Inferior parietal cortex (tissue), 1 donor: ENCODE data around the gene IL3.

Source experiments
- DNase-seq: peaks from one replicate; pipeline ENCODE4 v3.0.0-alpha.2; 2016; ENCODE audit errors: extremely low spot score

Gene IL3

DNA sequence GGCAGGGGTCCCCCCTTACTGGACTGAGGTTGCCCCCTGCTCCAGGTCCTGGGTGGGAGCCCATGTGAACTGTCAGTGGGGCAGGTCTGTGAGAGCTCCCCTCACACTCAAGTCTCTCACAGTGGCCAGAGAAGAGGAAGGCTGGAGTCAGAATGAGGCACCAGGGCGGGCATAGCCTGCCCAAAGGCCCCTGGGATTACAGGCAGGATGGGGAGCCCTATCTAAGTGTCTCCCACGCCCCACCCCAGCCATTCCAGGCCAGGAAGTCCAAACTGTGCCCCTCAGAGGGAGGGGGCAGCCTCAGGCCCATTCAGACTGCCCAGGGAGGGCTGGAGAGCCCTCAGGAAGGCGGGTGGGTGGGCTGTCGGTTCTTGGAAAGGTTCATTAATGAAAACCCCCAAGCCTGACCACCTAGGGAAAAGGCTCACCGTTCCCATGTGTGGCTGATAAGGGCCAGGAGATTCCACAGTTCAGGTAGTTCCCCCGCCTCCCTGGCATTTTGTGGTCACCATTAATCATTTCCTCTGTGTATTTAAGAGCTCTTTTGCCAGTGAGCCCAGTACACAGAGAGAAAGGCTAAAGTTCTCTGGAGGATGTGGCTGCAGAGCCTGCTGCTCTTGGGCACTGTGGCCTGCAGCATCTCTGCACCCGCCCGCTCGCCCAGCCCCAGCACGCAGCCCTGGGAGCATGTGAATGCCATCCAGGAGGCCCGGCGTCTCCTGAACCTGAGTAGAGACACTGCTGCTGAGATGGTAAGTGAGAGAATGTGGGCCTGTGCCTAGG, 13.0 kb downstream of the IL3 start, which contains the start of gene CSF2:
CSF2 (plus strand) TSS at position 559 of the 783 bp plus-strand sequence; CDS start at position 594, 35 bp downstream.
- no peak for DNase-seq

DNA sequence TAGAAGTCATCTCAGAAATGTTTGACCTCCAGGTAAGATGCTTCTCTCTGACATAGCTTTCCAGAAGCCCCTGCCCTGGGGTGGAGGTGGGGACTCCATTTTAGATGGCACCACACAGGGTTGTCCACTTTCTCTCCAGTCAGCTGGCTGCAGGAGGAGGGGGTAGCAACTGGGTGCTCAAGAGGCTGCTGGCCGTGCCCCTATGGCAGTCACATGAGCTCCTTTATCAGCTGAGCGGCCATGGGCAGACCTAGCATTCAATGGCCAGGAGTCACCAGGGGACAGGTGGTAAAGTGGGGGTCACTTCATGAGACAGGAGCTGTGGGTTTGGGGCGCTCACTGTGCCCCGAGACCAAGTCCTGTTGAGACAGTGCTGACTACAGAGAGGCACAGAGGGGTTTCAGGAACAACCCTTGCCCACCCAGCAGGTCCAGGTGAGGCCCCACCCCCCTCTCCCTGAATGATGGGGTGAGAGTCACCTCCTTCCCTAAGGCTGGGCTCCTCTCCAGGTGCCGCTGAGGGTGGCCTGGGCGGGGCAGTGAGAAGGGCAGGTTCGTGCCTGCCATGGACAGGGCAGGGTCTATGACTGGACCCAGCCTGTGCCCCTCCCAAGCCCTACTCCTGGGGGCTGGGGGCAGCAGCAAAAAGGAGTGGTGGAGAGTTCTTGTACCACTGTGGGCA, 13.8 kb downstream of the IL3 start:
- DNase-seq, result no peak

DNA sequence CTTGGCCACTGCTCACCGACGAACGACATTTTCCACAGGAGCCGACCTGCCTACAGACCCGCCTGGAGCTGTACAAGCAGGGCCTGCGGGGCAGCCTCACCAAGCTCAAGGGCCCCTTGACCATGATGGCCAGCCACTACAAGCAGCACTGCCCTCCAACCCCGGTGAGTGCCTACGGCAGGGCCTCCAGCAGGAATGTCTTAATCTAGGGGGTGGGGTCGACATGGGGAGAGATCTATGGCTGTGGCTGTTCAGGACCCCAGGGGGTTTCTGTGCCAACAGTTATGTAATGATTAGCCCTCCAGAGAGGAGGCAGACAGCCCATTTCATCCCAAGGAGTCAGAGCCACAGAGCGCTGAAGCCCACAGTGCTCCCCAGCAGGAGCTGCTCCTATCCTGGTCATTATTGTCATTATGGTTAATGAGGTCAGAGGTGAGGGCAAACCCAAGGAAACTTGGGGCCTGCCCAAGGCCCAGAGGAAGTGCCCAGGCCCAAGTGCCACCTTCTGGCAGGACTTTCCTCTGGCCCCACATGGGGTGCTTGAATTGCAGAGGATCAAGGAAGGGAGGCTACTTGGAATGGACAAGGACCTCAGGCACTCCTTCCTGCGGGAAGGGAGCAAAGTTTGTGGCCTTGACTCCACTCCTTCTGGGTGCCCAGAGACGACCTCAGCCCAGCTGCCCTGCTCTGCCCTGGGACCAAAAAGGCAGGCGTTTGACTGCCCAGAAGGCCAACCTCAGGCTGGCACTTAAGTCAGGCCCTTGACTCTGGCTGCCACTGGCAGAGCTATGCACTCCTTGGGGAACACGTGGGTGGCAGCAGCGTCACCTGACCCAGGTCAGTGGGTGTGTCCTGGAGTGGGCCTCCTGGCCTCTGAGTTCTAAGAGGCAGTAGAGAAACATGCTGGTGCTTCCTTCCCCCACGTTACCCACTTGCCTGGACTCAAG, 14.6 kb downstream of the IL3 start:
- DNase-seq, result no peak

DNA sequence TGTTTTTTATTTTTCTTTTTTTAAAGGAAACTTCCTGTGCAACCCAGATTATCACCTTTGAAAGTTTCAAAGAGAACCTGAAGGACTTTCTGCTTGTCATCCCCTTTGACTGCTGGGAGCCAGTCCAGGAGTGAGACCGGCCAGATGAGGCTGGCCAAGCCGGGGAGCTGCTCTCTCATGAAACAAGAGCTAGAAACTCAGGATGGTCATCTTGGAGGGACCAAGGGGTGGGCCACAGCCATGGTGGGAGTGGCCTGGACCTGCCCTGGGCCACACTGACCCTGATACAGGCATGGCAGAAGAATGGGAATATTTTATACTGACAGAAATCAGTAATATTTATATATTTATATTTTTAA, 15.2 kb downstream of the IL3 start:
- no peak for DNase-seq

DNA sequence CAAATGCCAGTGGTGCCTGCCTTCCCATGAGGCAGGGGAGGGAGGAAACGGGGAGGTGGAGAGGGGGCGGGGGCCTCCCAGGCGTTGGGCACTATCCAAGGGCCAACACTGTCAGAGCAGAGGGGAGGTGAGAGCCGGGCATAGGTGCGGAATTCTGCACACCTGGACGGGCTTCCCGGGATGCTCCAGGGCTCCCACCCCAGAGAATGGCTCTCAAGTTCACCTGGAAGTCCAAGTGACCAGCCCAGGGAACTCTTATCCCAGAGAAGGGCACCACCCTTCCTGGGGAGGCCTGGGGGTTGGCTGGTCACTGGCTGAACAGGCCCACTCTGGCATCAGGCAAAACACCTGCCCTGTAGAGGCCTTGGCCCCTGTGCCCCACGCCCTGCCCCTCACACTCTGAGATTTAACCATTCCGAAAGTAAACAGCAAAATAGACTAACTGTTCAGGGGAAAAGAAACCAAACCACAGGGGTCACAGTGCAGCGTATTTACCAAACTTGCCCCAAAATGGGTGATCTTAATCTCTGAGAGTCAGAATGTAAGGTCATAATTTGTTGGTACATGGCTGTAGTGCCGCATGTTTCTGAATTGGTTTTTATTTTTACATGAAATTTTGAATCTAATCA, 15.9 kb downstream of the IL3 start:
- DNase-seq, result no peak

DNA sequence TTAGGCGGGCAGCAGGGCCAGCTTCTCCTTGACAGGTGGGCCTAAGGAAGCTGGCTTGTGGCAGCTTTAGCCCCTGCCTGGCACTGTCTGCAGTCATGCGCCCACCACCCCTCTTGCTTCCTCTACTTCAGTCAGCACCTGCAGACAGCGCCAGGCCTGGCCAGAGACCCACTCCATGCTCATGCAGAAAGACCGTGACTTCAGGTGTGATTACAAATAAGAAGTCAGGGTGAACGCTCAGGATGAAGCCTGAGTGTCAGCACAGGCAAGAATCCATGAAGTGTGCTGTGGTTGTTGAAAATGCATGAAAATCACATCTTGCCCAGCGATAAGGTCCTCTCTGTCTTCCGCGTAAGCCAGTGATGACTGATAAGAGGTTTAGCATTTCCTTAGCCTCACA, 16.5 kb downstream of the IL3 start:
- no peak for DNase-seq

DNA sequence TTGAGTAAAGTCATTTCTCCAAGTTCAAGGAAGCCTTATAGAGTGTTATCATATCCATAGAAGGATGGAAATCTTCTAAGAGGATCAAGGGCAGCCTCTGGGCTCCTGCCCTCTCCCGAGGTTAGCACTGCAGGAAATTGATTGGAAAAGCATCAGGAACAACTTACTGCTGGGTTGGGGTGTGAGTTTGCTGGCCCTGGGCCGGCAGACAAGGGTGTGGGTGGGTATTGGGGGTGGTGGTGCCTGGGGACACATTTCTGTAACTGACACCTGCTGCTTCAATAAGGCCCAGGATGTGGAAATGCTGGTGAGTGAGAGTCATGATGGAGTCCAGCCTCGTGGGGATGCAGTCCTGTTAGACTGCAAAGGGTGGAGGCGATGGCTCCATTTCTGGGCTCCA, 18.6 kb downstream of the IL3 start:
- DNase-seq, result no peak

DNA sequence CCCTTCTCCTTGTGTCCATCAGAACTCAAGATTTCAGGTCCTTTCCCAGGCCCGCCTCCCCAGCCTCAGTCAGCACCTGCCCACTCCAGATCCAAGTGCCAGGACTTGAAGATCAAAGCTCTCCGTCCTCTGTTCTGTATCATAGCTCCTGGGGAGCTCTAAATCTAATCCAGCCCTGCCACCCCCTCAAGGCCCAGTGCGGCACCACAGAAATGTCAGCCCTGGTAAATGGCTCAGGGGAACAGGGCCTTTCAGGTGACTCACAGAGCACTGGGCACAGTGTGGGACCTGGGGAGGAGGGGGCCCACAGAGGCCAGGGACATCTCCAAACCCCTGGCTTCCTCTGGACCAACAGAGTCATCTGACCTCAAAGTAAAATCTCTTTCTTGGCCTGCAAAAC, 19.2 kb downstream of the IL3 start:
- no peak for DNase-seq

DNA sequence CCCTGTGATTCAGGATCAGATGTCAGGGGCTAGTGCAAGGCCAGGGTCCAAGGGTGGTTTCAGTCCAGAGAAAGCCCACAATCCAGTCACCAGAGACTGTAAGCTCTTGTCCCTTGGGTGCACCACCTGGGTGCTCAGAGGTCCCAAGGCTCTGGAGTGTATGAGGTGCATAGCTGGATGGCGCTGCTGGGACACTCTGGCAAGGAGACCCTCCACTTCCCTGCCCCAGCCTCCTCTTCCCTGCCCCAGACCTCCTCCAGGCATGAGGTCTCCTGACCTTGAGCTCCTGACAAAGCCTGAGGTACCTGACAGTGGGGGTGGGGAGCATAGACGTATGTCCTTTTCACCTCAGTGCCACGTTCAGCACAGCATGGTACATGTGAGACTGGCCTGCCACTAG, 20.1 kb downstream of the IL3 start:
- DNase-seq, result no peak

DNA sequence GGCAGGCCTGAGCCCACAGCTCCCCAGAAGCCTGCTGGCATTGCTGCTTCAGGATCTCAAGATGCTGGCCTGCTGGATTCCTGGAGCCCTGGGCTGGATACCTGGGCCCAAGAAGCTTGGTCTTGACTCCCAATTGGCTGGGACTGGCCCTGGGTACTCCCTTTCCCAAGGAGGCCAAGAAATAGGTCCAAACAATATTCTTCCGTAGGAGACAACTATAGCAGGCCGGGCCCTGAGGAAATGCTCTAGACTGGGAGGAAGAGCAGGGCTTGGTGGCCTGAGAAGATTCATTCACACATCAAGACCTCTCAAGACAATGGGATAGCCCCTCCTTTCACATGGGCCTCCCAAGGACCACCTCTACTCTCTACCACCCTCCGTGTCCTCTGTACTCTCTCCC, 21.0 kb downstream of the IL3 start:
- no peak for DNase-seq

DNA sequence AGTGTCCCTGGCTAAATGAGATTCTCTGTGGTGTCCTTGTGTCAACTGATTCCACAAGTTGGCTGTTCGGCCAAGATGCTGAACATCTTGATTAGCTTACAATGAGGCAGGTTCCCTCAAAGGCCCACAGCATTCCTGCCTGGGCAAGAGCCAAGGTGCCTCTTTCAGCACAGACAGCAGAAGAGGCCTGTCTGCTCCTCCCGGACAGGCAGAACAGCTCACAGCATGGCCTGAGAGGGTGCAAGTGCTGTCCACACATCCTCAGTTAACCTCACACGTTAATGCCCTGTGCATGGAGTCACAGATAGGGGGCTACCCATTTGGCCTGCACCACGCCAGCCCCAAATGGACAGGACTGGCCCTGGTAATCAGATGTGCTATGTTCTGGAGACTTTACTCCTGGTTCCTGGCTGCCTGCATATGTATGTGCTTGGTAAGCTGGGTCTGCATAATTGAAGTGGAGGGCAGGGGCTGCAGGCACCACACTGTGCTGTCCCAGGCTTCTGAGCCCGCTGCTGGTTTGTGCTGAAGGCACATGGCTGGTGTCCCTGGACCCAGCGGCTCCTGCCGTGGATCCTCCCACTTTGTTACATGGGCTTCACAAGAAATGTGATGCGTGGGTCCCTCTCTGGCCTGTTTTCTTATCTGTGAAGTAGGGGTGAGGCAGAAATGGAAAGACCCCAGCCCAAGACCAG, 22.0 kb downstream of the IL3 start:
- DNase-seq, result no peak

DNA sequence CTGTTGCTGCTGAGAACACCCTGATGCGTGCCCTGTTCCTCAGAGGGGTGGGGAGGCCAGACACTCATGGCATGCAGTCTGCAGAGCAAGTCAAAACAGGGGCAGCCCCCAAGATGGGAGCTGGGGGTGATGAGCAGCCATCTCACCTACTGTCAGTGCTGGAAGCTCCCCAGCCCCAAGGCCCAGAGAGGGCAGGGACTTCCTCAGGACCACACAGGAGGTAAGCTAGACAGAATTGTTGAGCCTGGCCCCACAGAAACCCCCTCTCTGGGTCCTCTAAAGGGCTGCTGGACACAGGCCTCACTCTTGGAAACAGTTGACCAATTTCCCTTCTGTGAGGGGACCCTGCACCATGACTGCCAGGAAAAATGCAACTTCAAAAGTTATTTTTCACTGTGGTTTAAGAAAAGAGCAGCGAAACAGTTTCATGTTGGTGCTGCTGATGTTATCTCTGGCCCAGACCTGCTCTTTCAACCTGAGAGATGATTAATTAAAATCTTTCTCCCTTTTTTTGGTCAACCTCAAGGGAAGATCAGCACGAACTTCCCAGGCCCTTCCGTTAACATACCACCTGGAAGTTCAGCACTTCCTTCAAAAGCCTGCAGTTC, 22.7 kb downstream of the IL3 start:
- no peak for DNase-seq

DNA sequence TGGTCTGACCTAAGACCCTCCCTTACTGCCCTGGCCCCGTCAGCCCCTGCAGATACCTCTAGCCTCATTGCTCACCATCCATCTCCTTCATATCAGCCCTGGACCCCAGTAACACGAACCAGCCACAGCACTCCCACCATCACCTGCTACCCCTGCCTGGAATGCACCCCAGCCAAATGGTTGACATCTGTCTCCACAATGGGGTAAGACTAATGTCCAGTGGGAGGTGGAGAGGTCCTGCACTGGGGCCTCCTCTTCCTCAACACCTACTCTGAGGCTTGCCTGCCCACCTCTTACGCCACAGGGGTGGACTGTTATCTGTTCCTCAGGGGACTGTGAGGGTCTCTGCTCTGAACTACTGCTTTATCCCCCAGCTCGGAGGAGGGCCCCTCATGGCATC, 25.2 kb downstream of the IL3 start:
- no peak for DNase-seq

DNA sequence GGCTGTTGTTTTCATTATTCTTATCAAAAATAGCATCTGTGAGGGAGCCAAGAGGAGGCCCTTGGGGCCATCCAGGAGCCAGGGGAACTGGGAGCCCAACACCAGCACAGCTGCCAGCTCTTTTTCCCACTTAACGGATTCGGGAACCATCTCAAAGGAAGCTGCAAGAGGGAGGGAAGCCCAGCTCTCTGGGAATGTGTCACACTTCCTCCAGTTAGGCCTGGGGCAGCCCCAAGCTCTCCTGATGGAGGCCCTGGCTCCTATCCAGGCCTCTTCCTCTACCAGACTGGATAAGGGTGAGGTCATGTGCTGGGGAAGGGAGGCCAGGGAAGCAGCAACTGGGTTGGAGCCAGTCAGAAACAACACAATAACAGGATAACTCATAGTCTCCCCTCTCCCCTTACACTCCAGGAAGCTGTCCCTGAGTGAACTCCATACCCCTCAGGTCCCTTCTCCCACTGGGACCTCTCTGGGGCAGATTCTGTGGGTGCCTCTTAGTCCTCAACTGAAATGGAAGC, 25.9 kb downstream of the IL3 start:
- no peak for DNase-seq

DNA sequence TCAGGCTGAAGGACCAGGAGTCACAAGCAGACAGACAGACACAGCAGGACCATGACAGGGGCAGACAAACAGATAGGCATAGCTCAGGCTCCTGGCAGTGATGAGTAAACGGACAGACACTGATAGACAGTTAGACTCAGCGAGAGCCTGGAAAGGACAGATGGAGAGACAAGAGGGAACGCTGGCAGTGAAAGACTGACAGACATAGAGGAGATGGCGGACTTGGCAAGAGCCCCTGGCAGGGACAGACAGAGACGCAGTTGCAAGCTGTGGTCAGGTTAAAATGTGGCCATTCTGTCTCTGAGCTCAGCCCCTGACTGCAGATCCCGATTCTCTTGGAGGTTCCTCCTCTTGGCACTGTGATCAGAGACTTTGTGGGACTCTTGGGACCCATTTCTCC, 26.7 kb downstream of the IL3 start:
- DNase-seq, result no peak

DNA sequence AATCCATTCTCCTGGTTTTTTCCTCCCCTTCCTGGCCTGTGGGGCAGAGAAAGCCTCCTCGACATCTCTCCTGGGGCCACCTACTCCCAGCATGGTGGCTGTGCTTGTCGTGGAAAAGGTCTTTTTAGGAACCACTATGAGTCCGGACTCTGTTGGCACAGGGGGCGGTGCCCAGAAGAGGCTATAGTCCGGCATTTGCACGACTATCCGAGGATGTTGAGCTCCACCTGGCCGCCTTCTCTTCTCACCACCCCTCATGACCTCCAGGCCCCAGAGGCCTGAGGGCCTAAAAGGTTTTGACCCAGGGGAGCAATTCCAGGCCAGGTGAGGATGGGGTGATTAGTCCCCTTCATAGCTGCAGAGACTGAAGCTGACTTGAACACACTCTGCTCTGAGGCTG, 27.2 kb downstream of the IL3 start:
- DNase-seq, result no peak

DNA sequence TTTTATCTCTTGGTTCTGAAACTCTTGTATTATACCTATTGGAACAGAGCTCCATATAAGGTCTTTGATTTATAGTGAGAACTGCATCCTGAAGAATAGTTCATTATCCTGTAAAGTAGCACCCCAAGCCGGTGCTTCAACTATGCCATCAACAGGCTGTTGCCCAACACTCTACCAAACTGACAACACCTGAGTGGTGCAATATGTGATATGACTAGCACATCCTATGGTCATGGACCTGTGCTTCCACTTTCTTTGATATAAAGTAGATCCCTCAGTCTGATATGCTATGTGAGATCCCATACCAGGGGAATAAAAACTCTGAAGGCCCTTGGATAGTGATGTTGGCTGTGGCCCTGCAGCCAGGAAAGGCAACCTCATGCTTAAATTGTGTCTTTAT, 28.9 kb downstream of the IL3 start:
- DNase-seq, result no peak

DNA sequence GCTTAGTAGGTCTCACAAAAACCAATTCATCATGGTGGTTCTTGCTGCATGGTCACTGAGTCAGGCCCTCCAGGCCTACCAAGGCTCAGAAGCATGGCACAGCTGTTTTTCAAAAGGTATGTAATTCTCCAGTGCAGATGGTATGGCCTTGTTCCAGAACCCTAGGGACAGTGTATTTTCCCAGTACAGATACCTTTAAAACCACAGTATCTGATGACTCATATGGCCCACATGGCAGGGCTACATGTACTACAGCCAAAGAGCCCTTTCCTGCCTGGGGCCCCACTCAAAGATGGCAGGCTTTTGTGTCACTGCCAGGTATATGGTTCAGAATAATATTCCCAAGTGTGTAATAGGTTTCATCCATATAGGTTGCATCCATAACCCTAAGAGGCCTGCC, 29.7 kb downstream of the IL3 start:
- DNase-seq, result no peak

DNA sequence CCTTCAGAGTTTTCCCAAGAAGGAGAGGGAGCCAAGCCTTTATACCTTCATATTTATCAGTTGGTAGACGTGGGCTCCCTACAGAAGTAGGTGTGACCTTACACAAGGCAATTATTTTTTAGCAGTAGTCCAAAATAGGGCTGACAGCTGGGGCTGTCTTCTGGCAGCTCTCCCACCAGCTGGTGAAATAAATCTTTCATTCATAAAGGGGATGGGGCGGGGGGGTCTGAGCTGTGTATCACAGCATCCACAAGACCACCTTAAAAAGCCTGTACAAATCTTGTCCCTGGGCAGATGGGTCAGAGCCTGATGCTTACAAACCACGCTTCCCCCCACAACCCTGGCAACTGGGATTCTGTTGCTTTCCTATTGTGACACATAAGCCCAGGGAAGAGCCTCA, 32.8 kb downstream of the IL3 start:
- DNase-seq, result no peak

DNA sequence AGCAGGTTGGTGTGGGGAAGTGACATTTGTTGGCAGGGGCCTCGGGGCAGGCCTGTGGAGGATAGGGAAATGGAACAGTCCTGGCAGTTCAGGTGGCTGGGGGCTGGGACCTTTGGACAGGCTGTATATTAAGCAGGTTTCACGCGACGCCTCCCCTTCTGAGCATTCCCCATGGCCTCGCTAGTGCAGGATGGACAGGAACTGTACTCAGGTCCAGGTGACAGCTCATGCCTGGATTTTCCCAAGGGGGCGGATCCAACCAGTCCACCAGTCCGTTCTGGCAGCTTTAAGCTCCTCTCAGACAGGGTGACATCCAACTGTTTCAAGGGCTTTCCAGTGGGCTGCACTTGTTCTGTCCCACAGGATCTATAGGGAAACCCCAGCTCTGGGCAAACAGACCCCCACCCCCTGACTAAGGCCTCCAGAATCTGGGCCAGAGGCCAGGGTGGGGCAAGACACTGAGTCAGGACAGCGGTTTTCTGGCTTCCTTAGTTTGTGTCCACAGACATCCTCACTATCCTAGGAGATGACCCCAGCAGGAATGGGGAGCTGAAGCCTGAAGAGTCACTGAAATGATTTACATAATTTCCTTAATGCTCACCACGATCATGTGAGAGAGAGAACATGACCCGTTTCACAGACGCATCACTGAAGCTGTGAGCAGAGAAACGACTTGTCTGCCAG, 34.1 kb downstream of the IL3 start:
- no peak for DNase-seq
